GM19035 (cell line): ENCODE results near the gene C1QL2.

Experiments used
- ATAC-seq: cut with Tn5 transposase; IDR thresholded peaks from one replicate; pipeline ENCODE4 v1.9.1; 2021; ENCODE audit not compliant: unreplicated experiment

C1QL2 gene

GRCh38 chr2:119158563-119159347 lies at the start of gene C1QL2:
Gene C1QL2, minus strand, starts transcription at chr2:119158751. Its CDS starts 482 bp downstream, at chr2:119158269.
- no peak for ATAC-seq

DNA sequence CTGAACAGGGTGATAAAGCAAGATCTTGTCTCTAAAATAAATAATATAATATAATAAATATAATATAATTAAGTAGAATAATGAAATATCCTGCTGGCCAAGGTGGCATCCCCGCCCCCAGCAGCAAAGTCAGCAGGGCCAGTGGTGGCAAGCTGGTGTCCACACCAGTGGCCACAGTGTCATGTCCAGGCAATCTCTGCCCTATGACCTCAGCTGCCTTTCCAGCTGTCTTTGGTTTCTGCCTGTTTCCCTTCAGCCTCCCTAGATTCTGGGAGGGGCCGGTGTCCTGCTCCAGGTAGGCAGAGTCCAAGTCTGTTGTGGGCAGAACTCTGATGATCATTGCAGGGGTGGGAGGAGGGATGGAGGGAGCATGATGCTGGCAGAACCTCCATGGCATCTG lies 48.9 kb upstream of the C1QL2 start:
- ATAC-seq = no peak

- ATAC-seq = no peak
Measured at GRCh38 chr2:119206201-119206600, 47.6 kb upstream of the C1QL2 start.

DNA sequence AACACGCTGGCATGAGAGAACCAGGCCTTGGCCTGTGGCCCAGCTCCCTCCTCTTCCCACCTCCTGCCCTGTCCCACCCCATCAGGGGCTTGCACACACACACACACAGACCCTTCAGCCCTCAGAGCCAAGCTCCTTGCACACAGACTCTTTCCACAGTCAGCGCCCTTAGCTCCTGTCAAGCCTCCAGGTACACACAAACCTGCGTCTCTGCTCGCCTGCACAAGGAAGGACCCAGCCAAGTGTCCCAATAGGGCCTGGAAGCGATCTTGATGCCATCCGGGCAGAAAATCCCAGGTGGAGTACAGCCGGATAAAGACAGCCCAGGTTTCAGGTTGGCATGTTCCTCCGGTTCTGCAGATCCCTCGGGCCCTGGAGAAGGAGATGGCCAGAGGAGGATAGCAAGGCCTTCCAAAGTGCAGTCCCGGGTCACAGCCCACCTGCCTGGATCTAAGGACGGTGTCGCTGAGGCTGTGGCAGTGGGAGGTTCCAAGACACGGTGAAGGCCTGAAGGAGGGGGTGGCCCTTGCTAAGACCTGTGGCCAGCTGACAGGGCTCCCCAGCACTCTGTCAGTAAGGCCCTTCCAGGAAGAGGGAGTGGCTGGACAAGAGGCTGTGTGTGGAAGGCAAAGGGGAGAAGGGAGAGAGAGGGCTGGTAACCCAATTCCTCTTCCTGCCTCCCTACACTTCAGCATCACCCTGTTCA lies 46.6 kb upstream of the C1QL2 start:
- ATAC-seq = no peak

DNA sequence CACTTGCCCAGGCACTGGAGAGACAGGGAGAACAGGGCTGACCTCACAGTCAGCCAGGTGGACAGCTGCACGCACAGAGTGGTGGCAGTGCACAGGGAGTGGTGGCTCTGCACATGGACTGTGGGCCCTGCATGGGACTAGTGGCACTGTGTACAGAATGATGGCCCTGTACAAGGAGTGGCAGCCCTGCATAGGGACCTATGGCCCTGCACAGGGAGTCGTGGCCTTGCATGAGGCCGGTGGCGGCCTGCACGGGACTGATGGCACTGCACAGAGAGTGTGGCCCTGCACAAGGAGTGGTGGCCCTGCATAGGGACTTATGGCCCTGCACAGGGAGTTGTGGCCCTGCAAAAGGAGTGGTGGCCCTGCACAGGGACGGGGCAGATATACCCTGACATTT lies 46.0 kb upstream of the C1QL2 start:
- ATAC-seq = no peak

GRCh38 chr2:119202610-119203310 lies 44.2 kb upstream of the C1QL2 start:
- no peak for ATAC-seq

DNA sequence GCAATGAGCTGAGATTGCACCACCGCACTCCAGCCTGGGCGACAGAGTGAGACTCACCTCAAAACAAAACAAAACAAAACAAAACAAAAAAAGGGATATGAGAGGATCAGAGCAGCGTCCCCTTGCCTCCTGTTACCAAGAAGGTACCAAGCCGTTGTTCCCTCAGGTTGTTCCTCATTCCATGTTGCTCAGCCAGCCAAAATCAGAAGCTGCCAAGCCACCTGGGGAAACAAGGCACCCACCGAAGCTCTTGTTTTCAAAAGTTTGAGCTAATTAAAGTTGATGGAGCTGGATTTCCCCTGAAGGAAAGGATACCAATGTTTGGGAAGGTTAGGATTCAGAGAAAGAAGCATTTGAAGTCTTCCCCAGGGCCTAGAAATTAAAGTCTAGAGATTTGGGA lies 43.3 kb upstream of the C1QL2 start:
- no peak for ATAC-seq

GRCh38 chr2:119198240-119198840 lies 39.8 kb upstream of the C1QL2 start:
- no peak for ATAC-seq

DNA sequence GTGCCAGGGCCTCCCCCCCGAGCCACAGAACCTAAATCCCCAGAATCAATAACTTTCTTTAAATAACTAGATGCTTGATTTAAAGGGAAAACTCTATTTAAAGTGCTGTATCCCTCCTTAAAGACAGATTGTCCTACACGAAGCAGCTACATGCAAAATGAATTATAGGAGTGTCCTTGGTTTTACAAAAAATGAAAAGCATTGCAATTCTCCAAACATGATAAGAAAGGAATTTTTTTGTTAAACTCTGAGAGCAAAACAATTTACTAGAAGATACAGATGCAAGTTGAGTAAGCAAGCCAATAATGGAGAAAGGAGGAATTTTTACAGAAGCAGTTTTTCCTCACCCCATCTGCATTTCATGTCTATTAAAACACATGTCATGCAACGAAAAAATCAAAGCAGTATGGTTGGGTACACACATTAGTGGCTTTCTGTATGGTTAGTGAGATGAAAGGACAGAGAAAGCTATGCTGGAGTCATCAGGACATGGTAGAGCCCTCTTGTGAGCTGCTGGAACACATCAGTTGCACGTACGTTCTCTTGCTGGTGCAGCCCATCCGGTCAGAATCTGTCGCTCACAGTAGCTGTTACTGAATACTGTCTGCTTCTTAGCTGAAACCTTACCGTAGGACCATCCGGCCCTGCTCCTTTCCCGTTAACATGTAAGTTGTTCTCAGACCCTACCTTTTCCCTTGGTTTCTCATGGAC lies 39.1 kb upstream of the C1QL2 start:
- no peak for ATAC-seq

- no peak for ATAC-seq
Measured at GRCh38 chr2:119197126-119197405, 38.5 kb upstream of the C1QL2 start.

GRCh38 chr2:119196301-119197125 lies 38.0 kb upstream of the C1QL2 start:
- ATAC-seq = no peak

- no peak for ATAC-seq
Measured at GRCh38 chr2:119195887-119196286, 37.3 kb upstream of the C1QL2 start.

GRCh38 chr2:119195001-119195400 lies 36.5 kb upstream of the C1QL2 start:
- no peak for ATAC-seq

DNA sequence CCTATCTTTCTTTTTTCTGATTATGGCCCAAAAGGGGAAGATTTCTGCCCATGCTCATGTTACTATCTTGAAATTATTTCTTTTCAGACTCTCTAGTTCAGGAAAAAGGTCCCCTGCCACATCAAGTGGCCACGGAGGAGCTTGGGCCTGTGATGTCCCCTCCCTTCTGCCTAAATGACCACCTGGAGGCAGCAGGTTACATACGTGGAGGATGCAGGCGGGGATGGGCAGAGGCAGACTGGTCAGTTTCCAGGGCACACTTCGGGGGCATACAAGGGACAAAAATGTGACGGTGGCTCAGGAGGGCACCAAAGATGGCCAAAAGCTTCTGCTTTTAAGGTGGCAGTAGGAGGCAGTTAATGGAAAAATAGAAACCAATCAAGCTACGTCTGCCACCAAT lies 34.3 kb upstream of the C1QL2 start:
- ATAC-seq = no peak

DNA sequence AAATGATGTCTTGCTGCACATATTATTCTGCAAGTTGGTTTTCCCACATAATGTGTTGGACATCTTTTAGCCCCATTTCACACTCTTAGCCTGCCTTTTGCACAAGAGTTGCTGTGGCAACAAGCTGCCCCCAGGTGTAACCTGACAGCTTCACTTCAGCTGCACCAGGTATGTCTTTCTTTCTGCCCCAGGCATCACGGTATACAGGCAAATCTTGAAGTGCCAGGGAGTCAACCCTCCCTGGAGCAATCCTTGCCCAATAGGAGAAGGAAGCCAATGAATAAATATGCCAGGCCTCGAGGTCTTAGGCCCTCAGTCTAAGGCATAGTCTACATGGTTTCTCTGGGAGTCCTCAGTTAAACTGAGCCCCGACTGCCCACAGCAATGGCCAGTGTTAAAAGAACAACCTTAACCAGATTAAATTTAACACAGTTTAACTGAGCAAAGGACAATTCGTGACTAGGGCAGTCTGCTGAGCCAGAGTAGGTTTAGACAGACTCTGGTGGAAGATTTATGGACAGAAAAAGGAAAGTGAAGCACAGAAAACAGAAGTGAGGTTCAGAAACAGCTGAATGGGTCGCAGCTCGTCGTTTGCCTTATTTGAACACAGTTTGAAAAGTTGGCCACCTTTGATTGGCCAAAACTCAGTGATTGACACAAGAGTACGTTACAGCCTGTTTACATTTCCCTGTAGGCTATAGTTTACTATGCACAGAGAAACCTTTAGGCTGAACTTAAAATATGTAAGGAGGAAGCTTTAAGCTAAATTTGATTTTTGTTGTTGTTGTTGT lies 32.0 kb upstream of the C1QL2 start:
- ATAC-seq = no peak

DNA sequence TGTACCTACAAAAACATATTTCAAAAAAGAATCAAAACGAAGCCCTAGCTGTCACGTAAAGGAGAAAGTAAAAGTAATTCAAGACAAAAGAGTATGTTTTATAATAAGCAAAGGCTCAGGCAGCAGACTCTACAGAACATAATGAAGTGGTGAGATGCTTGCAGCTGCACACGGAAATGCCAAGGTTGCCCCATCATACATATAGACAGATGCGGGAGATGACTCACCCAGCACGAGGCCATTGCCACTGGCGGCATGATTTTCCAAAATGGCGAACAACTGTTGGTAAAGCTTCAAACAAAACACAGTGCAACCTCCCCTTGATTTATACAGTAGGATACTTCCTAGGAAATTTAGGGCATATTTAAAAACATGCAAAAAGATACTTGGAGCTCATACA lies 26.0 kb upstream of the C1QL2 start:
- no peak for ATAC-seq

GRCh38 chr2:119181791-119182445 lies 23.4 kb upstream of the C1QL2 start:
- ATAC-seq = no peak

- ATAC-seq = no peak
Measured at GRCh38 chr2:119181391-119181790, 22.8 kb upstream of the C1QL2 start.

- ATAC-seq = no peak
Measured at GRCh38 chr2:119180892-119181291, 22.3 kb upstream of the C1QL2 start.
